Measurements from ENCODE around the gene ACP7.
A peak's percentile ranks its signal among the peaks of the same experiment; 100 is the strongest.
"Not testable (repeated sequence)": the region's sequence is repeated elsewhere in the genome, so short reads cannot be mapped to it uniquely, and the experiment has no call there.

ACP7 gene

DNA sequence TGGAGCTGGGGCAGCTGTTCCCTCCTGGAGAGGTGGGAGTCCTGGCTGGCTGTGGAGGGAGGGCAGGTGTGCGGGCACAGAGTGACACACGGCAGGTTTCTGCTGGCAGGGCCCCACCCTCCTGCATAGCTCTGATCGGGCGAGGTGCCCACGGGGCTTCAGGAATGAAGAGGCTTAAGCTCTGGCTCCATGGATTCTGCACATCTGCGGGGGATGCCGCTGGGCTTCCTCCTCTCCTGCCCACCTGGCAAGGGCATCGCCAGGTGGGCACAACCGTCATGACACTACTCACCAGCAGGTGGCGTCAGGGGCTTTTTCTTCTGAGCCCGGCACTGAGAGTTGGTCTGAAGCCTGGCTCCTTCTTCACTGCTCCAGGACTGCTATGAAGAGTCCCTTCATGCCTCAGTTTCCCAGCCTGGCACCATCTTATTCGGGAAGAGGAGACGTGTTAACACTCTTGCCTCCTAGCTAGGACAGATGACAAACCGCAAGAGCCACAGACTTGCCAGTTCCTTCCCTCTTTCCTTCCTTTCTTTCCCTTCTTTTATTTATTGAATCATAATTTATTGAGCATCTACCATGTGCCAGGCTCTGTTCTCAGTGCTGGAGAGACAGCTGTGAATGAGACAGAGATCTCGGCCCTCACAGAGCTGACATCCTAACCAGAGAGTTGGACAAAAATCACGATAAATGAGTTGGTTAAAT is 26.2 kb downstream of the ACP7 start:
- DNase-seq: peak; percentile 53

DNA sequence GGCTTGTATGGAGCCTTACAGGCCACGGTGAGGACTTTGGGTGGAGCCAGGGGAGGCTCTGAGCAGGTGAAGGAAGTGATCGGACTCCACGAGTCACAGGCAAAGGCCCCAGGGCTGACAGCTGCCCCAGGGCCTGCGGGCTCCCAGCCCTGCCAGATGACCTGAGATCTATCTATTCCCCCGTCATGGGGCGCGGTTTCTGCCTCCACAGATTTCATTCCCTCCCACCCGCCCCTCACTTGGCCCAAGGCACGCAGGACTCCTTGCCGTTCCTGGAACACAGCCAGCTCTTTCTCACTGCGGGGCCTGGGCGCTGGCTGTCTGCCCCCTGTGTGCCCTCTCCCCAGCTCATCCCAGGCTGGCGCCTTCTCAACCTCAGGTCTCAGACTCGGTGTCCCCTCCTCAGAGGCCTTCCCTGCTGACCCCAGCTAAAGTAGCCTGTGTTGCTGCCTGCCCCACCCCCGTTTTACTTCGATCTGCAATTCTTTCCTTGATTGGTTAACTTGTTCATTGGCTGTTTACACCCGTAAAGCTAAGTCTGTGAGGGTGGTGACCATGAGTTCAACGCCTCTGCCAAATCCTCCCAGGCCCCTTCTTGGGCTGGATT is 27.5 kb downstream of the ACP7 start:
- no peak for DNase-seq

DNA sequence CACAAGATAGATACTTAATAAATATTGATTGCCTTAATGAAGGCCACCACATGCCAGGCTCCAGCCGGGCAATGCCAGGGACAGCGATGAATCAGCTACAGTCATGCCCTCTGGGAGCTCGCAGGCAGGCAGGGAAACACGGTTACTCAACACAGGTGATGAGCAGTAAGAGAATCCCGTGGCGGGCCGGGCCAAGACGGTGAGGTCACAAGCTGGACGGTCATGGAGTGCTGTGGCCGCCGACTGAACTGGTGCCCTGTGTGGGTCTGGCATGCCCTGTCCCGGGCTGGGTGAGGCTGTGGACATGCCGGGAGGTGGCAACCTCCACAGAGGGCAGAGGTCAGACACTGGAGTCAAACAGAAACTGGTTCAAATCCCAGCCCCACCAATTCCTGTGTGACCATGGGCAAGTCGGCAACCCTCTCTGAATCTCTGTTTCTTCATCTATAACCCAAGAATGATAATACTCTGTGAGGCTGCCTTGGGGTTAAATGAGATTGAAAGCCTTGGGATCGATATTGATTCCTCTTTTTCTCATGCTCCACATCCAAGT is 28.2 kb downstream of the ACP7 start:
- no peak for DNase-seq

- no peak for DNase-seq
Measured at GRCh38 chr19:39113199-39113598, 29.0 kb downstream of the ACP7 start.

- no peak for DNase-seq
Measured at GRCh38 chr19:39115105-39115847, 31.1 kb downstream of the ACP7 start.

GRCh38 chr19:39117023-39117422 is 32.9 kb downstream of the ACP7 start:
- DNase-seq: not testable (repeated sequence)

DNA sequence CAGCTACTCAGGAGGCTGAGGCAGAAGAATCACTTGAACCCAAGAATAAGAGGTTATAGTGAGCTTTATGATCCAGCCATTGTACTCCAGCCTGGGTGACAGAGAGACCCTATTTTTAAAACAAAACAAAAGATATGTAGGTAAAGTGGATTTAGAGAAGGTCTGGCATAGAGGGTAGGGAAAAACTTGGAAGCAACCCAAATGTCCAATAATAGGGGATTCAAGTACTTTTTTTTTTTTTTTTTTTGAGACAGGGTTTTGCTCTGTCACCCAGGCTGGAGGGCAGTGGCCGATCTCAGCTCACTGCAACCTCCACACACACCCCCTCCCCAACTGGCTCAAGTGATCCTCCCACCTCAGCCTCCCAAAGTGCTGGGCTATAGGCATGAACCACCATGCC is 35.7 kb downstream of the ACP7 start:
- DNase-seq: no peak

GRCh38 chr19:39122934-39123731 is 39.0 kb downstream of the ACP7 start:
- no peak for DNase-seq

- DNase-seq: no peak
Measured at GRCh38 chr19:39124136-39124764, 40.1 kb downstream of the ACP7 start.

GRCh38 chr19:39125199-39125553 is 41.0 kb downstream of the ACP7 start:
- DNase-seq: no peak

GRCh38 chr19:39125554-39126311 is 41.6 kb downstream of the ACP7 start, which contains the start of gene PAK4:
Gene PAK4, plus strand, starts transcription at chr19:39125786. Its CDS starts 43,768 bp downstream, at chr19:39169554.
- DNase-seq: peak; percentile 94

DNA sequence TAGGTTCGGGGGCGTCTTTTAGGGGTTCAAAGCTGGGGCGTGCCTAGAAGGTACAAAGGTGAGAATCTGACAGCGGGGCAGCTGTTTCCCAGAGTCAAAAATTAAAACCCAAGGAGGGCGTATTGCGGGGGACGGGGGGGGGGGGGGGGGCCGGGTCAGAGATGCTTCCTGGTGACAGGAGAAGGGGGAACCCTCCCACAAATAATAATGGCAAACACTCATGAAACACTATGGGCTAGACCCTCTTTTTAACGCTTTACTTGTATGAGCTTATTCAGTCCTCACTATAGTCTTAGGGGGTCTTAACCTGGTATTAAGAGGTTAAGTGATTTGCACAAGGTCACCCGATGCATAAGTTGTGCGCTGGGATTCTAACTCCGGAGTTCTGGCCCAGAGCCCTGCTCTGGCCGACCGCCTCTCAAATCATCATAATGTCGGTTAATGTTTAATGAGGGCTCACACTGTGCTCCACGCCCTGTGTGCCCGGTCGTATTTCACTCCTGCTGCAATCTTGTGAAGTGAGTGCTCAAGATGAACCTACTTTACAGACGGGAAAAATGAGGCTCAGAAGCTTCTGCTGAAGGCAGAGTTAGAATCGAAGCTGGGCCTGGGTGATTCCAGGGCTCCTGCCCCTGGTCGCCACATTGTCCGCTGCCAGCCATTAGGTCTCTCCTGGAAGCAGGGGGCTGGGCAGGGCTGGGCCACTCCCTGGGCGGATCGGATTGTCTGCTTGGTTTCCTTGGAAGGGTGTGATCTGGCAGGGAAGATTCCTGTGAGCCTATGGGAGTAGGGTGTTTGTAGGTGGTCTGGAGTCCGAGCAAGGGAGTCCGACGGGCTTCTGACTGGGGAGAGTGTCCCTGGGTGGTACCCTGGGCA is 42.4 kb downstream of the ACP7 start:
- DNase-seq: no peak

GRCh38 chr19:39127812-39128515 is 43.8 kb downstream of the ACP7 start:
- DNase-seq: peak; percentile 77

DNA sequence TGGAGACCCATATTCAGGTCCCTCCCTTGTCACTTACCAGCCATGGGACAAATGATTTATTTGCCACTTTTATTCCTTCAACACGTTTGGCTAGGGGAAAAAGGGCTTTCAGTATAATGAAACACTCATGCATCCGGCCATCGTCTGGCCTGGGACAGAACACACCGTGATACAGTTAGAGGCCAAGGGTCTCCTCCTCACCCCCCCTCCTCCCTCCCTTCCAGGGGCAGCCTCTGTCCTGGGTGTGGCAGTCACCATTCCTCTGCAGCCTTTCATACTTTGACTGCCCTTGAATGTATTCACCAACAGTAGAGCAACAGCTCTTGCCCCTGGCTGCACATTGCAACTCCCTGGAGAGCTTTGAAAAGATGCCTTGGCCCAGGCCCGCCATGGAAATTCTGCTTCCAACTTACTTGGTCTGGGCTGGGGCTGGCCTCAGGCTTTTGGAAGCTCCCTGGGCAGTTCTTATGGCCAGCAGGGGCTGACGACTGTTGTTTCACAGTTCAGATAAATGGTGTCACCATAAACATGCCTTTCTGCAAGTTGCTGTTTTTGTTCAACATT is 44.4 kb downstream of the ACP7 start:
- DNase-seq: no peak

DNA sequence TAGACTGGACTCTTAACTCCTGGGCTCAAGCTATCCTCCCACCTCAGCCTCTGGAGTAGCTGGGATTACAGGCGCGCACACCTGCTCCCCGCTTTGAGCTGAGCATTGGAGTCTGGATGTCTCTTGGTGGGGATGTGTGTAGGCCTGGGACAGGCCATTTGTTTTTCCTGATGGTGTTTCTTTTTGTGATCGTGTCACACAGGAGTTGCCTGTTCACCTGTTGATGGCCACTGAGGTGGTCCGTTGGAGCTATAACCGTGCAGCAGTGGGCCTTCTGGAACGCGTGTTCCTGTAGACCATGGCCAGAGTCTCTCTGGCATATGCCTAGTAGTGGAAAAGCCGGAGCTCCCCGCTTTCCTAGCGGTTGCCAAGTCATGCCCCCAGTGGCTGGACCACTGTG is 44.9 kb downstream of the ACP7 start:
- DNase-seq: no peak

DNA sequence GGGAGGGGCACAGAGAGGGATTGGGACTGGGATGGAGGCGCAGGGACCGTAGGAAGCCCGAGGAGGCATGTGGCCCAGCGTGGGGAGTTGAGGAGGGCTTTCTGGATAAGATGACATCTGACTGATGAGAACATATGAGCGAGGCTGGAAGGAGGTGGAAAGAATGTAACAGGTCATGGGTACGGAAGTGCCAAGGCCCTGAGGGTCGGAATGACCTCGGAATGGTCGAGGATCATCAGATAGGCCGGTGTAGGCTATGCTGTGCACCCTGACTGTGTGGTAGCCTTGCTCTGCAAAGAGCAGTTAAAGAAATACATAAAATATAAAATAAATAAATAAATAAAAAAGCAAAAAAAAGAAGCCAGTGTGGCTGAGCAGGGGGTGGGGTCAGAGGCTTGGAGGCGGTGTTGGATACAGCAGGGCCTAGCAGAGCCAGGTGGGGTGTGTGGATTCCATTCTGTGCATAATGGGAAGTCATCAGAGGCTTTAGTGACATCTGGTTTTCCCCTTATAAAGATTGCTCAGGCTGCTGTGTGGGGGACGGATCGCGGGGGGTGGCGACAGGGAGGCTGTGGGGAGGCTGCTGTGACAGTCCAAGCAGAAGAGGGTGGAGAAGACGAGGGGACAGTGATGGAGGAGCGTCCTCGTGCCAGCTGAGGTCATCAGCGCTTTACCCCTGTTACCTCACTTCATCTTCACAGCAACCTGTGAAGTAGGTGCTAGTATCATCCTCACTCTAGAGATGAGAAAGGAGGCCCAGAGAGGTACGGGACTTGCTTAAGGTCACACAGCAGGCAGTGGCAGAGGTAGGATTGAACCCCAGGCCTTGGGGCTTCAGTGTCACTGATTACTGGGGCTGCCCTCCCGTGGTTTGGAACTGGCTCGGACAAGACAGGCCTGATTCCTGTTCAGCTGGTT is 46.4 kb downstream of the ACP7 start:
- DNase-seq: no peak

DNA sequence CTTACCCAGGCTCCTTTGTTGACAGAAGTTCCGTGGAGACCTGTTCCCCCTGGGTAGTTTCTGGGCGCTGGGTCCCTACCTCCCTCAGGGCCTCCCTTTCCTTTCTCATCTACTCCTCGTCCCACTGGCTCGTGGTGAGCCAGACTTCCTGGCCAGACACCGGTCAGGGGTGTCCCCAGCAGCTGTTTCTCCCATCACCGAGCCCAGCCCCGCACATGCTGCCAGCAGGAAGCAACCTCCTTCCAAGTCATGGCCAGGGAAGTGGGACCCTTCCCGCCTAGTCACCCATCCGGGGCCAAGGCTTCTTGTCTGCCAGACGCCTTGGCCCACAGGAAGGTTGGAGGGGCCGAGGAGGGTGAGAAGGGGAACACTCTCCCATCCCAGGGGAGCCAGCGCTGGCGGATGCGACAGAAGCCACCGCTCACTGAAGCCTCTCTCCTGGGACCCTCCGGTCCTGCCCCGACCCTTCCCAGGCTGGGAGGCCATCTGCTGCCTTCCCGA is 47.1 kb downstream of the ACP7 start:
- no peak for DNase-seq

GRCh38 chr19:39132344-39132969 is 48.3 kb downstream of the ACP7 start:
- DNase-seq: no peak

All from NCI-H2029 treated with DMSO at 0.1 percent for 48 hours (cell line).